Lung (tissue), 5 donors: ENCODE results near the gene ZNF888. TPM values are rescaled to one million over a fixed set of nuclear protein-coding genes. Genes with fewer than 3 reads are reported as not detected.

Source experiments
- polyA plus RNA-seq, 2 donors: library from polyadenylated mRNA; stranded (reverse); fragments of 200-250 nt; gene quantifications; one replicate each; pipeline ENCODE4 v1.2.1, GENCODE V29; 2013
- small RNA-seq: library from RNA; depleted of rRNA; stranded (forward); fragments of <200 nt; gene quantifications from one replicate; pipeline ENCODE3, GENCODE V24; 2014; ENCODE audit warnings: low replicate concordance
- total RNA-seq, 2 donors: library from RNA; depleted of rRNA in 1 of 2; stranded (reverse); fragments of >200 nt in 1 of 2; gene quantifications; one replicate each; pipeline ENCODE4 v1.2.1, GENCODE V29; 2014 to 2021
- donor health status: Bipolar disorder and iron deficiency.
- donor health status: healthy.
- donor health status: DM: yes; HTN: yes; CAD: no.

The ZNF888 gene
- total and polyA plus RNA-seq, 4 donors = 2.2 to 18.9 (median 5.7) TPM

Small RNA genes within 50 kb of the gene (small RNA-seq; reads per million reads assigned to genes)
- 0.40 reads per million, percentile 51 among the genes with 10 or more reads in this experiment for gene ZNF320

Other genes starting within 250 kb of the ZNF888 start
- 10 to 100 TPM; 18.5 to 28.0 TPM for gene ZNF611, start 188.4 kb downstream of the ZNF888 start, total RNA-seq
- 1 to 10 TPM; 4.3 to 7.8 TPM for gene ZNF611, start 188.4 kb downstream of the ZNF888 start, polyA plus RNA-seq
- 10 to 100 TPM in 1 of 2 donors, 1 to 10 TPM in 1; 8.7 to 12.9 TPM for gene ZNF600, start 136.6 kb downstream of the ZNF888 start, total RNA-seq
- 10 to 100 TPM in 1 of 2 donors, 1 to 10 TPM in 1; 3.5 to 14.8 TPM for gene ZNF600, start 136.6 kb downstream of the ZNF888 start, polyA plus RNA-seq
- 10 to 100 TPM; 17.8 to 22.1 TPM for gene ZNF28, start 101.8 kb downstream of the ZNF888 start, total RNA-seq
- 1 to 10 TPM; 3.0 to 6.2 TPM for gene ZNF28, start 101.8 kb downstream of the ZNF888 start, polyA plus RNA-seq
- 10 to 100 TPM; 13.2 to 36.3 TPM for gene ZNF468, start 65.8 kb downstream of the ZNF888 start, total RNA-seq
- 10 to 100 TPM in 1 of 2 donors, 1 to 10 TPM in 1; 8.5 to 11.1 TPM for gene ZNF468, start 65.8 kb downstream of the ZNF888 start, polyA plus RNA-seq
- gene ZNF320, start 25.8 kb downstream of the ZNF888 start, total RNA-seq = 10 to 100 TPM; 16.2 to 34.6 TPM
- 1 to 10 TPM; 5.0 to 8.3 TPM for gene ZNF320, start 25.8 kb downstream of the ZNF888 start, polyA plus RNA-seq
- 10 to 100 TPM; 10.2 to 20.9 TPM for gene ZNF816, start 39.5 kb upstream of the ZNF888 start, total RNA-seq
- 1 to 10 TPM; 2.9 to 3.7 TPM for gene ZNF816, start 39.5 kb upstream of the ZNF888 start, polyA plus RNA-seq
- gene ERVV-1, start 90.5 kb upstream of the ZNF888 start, total RNA-seq = not detected
- gene ERVV-1, start 90.5 kb upstream of the ZNF888 start, polyA plus RNA-seq = not detected
- gene ERVV-2, start 121.3 kb upstream of the ZNF888 start, total RNA-seq = not detected
- not detected for gene ERVV-2, start 121.3 kb upstream of the ZNF888 start, polyA plus RNA-seq
- gene ZNF160, start 180.0 kb upstream of the ZNF888 start, total RNA-seq = 10 to 100 TPM; 26.8 to 86.9 TPM
- 10 to 100 TPM; 16.7 to 17.9 TPM for gene ZNF160, start 180.0 kb upstream of the ZNF888 start, polyA plus RNA-seq
- gene ZNF415, start 209.5 kb upstream of the ZNF888 start, total RNA-seq = 10 to 100 TPM in 1 of 2 donors, 1 to 10 TPM in 1; 4.5 to 16.6 TPM
- 1 to 10 TPM; 3.1 to 3.3 TPM for gene ZNF415, start 209.5 kb upstream of the ZNF888 start, polyA plus RNA-seq
- gene ZNF347, start 235.6 kb upstream of the ZNF888 start, total RNA-seq = 10 to 100 TPM; 11.5 to 17.9 TPM
- 1 to 10 TPM; 2.9 to 3.0 TPM for gene ZNF347, start 235.6 kb upstream of the ZNF888 start, polyA plus RNA-seq